Activated naive CD8-positive, alpha-beta T cell (primary cell): ENCODE measurements around the gene LBHD2.
"Not testable (repeated sequence)": the region's sequence is repeated elsewhere in the genome, so short reads cannot be mapped to it uniquely, and the experiment has no call there.

ENCODE experiments used
- H3K27ac Mint-ChIP-seq: one replicate; pipeline ENCODE4 v1.8.0; 2021; ENCODE audit warnings: mixed read lengths
- H3K27me3 Mint-ChIP-seq: one replicate; pipeline ENCODE4 v1.8.0; 2021; ENCODE audit warnings: mixed read lengths
- H3K36me3 Mint-ChIP-seq: one replicate; pipeline ENCODE4 v1.8.0; 2021; ENCODE audit warnings: mixed read lengths
- H3K4me1 Mint-ChIP-seq: one replicate; pipeline ENCODE4 v1.8.0; 2021; ENCODE audit warnings: low read depth, mixed read lengths
- H3K4me3 Mint-ChIP-seq: one replicate; pipeline ENCODE4 v1.8.0; 2021; ENCODE audit warnings: mild to moderate bottlenecking, mixed read lengths
- H3K9me3 Mint-ChIP-seq: one replicate; pipeline ENCODE4 v1.8.0; 2021; ENCODE audit warnings: low read depth, mixed read lengths

The LBHD2 gene

GRCh38 chr14:103113774-103114173 lies 29.8 kb downstream of the LBHD2 start:
- Mint-ChIP-seq H3K27me3 (no peaks in the 10 kb centered on the region), H3K9me3 (no peaks in the 10 kb centered on the region), H3K4me3 (no peak overlapping the region), H3K4me1 (peaks cover 3% of the 10 kb centered on the region), H3K27ac (no peak overlapping the region), H3K36me3 (no peaks in the 10 kb centered on the region)

- not testable (repeated sequence) for H3K9me3 Mint-ChIP-seq, H3K4me1 Mint-ChIP-seq, H3K27me3 Mint-ChIP-seq, H3K4me3 Mint-ChIP-seq, H3K36me3 Mint-ChIP-seq
- peak overlapping the region; percentile 46 for H3K27ac Mint-ChIP-seq
Observed at GRCh38 chr14:103115086-103115679, 31.2 kb downstream of the LBHD2 start.

- no peak overlapping the region for H3K4me3 Mint-ChIP-seq
Observed at GRCh38 chr14:103115845-103116572, 32.0 kb downstream of the LBHD2 start.

GRCh38 chr14:103116636-103117035 lies 32.6 kb downstream of the LBHD2 start:
- Mint-ChIP-seq H3K36me3 (no peaks in the 10 kb centered on the region), H3K4me1 (peaks cover 3% of the 10 kb centered on the region), H3K27ac (no peak overlapping the region), H3K27me3 (peaks cover 4% of the 10 kb centered on the region), H3K4me3 (no peak overlapping the region), H3K9me3 (no peaks in the 10 kb centered on the region)

More at GRCh38 chr14:103115845-103116572, 32.0 kb downstream of the LBHD2 start:
- peaks cover 3% of the 10 kb centered on the region for H3K4me1 Mint-ChIP-seq
- no peaks in the 10 kb centered on the region for H3K36me3 Mint-ChIP-seq
- no peaks in the 10 kb centered on the region for H3K9me3 Mint-ChIP-seq
- H3K27ac Mint-ChIP-seq = no peak overlapping the region
- H3K27me3 Mint-ChIP-seq = peaks cover 4% of the 10 kb centered on the region

GRCh38 chr14:103117499-103117898 lies 33.5 kb downstream of the LBHD2 start:
- H3K27me3 Mint-ChIP-seq, H3K27ac Mint-ChIP-seq, H3K4me3 Mint-ChIP-seq, H3K9me3 Mint-ChIP-seq, H3K4me1 Mint-ChIP-seq, H3K36me3 Mint-ChIP-seq: not testable (repeated sequence)

- Mint-ChIP-seq H3K36me3 (no peaks in the 10 kb centered on the region), H3K4me3 (no peak overlapping the region), H3K9me3 (no peaks in the 10 kb centered on the region), H3K27me3 (peaks cover 4% of the 10 kb centered on the region), H3K27ac (no peak overlapping the region), H3K4me1 (peaks cover 3% of the 10 kb centered on the region)
Observed at GRCh38 chr14:103118018-103118662, 34.1 kb downstream of the LBHD2 start.

- Mint-ChIP-seq H3K36me3 (no peaks in the 10 kb centered on the region), H3K27ac (no peak overlapping the region), H3K9me3 (no peaks in the 10 kb centered on the region), H3K4me3 (no peak overlapping the region), H3K4me1 (peaks cover 3% of the 10 kb centered on the region), H3K27me3 (peaks cover 4% of the 10 kb centered on the region)
Observed at GRCh38 chr14:103118663-103119404, 34.8 kb downstream of the LBHD2 start.

GRCh38 chr14:103119527-103119926 lies 35.5 kb downstream of the LBHD2 start:
- H3K27ac Mint-ChIP-seq, H3K4me1 Mint-ChIP-seq: not testable (repeated sequence)

GRCh38 chr14:103121121-103121845 lies 37.3 kb downstream of the LBHD2 start:
- H3K27ac Mint-ChIP-seq = no peak overlapping the region
- H3K4me3 Mint-ChIP-seq = no peak overlapping the region
- peaks cover 5% of the 10 kb centered on the region for H3K27me3 Mint-ChIP-seq
- H3K4me1 Mint-ChIP-seq = no peaks in the 10 kb centered on the region
- H3K9me3 Mint-ChIP-seq = no peaks in the 10 kb centered on the region
- H3K36me3 Mint-ChIP-seq = no peaks in the 10 kb centered on the region

More at GRCh38 chr14:103119527-103119926, 35.5 kb downstream of the LBHD2 start:
- not testable (repeated sequence) for H3K36me3 Mint-ChIP-seq, H3K4me3 Mint-ChIP-seq, H3K27me3 Mint-ChIP-seq, H3K9me3 Mint-ChIP-seq

GRCh38 chr14:103121846-103122584 lies 38.0 kb downstream of the LBHD2 start:
- H3K9me3 Mint-ChIP-seq = no peaks in the 10 kb centered on the region
- H3K4me3 Mint-ChIP-seq = no peak overlapping the region
- peaks cover 5% of the 10 kb centered on the region for H3K27me3 Mint-ChIP-seq

GRCh38 chr14:103122585-103122946 lies 38.6 kb downstream of the LBHD2 start:
- Mint-ChIP-seq H3K36me3 (no peaks in the 10 kb centered on the region), H3K4me3 (no peak overlapping the region), H3K27me3 (peaks cover 5% of the 10 kb centered on the region), H3K9me3 (no peaks in the 10 kb centered on the region), H3K27ac (no peak overlapping the region), H3K4me1 (no peaks in the 10 kb centered on the region)

More at GRCh38 chr14:103121846-103122584, 38.0 kb downstream of the LBHD2 start:
- H3K27ac Mint-ChIP-seq = no peak overlapping the region
- H3K36me3 Mint-ChIP-seq = no peaks in the 10 kb centered on the region
- no peaks in the 10 kb centered on the region for H3K4me1 Mint-ChIP-seq

GRCh38 chr14:103122947-103123633 lies 39.1 kb downstream of the LBHD2 start, which contains the start of gene TNFAIP2:
TSS of gene TNFAIP2 (plus strand) at chr14:103123461. CDS start at chr14:103126458, 2,997 bp downstream.
- H3K27me3 Mint-ChIP-seq = peaks cover 5% of the 10 kb centered on the region
- H3K4me3 Mint-ChIP-seq = no peak within 1 kb of the TSS
- H3K9me3 Mint-ChIP-seq = no peaks in the 10 kb centered on the region
- no peak within 1 kb of the TSS for H3K27ac Mint-ChIP-seq
- no peaks in the 10 kb centered on the region for H3K4me1 Mint-ChIP-seq
- H3K36me3 Mint-ChIP-seq = no peaks in the 10 kb centered on the region

- Mint-ChIP-seq H3K27me3 (peaks cover 5% of the 10 kb centered on the region), H3K4me1 (no peaks in the 10 kb centered on the region), H3K9me3 (no peaks in the 10 kb centered on the region), H3K4me3 (no peak overlapping the region), H3K36me3 (no peaks in the 10 kb centered on the region), H3K27ac (no peak overlapping the region)
Observed at GRCh38 chr14:103123634-103124500, 39.9 kb downstream of the LBHD2 start.
